Testis (tissue), 2 donors: ENCODE results near the gene FMNL2.

Experiments
- CTCF ChIP-seq, 3 experiments: fragments of 450-650 bp in 2 of 3; fragments of 200-600 bp in 1 of 3; sonication (generic) in 1 of 3; IDR thresholded peaks; one replicate each; pipeline ENCODE4 v1.5.1; 2016 to 2019; ENCODE audit warnings: antibody characterized with exemption in 3 of 3, mild to moderate bottlenecking in 2 of 3, moderate library complexity in 1 of 3
- POLR2A ChIP-seq: fragments of 450-650 bp; IDR thresholded peaks from one replicate; pipeline ENCODE4 v1.6.1; 2017; ENCODE audit warnings: antibody characterized with exemption, mild to moderate bottlenecking, moderate library complexity

- TF ChIP-seq CTCF (IDR thresholded peaks at IDR 0.05) (no peak), POLR2A (no peak)
Observed at GRCh38 chr2:152507907-152508306, 172.9 kb downstream of the FMNL2 start.
